Right forelimb (tissue), 1 donor: Measurements from ENCODE around the gene CDH4.

Experiments used
- DNase-seq: peaks from one replicate; pipeline ENCODE4 v3.0.0-alpha.2; 2018

CDH4 gene

DNA sequence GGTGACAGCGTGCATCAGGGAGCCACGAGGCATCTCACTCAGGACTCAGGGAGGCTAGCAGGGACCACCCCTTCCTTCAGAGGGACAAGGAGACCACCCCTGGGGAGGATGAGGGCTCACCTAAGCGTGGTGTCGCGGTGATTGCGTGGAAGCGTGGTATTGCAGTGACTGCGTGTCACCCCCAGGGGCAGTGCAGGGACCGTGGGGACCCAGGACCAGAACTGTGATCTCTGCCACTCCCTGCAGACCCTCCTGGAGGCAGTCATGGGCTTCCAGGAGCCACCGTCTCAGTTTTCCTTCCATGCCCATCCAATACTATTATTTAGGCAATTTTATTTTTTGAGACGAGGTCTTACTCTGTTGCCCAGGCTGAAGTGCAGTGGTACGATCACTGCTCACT is 666.5 kb downstream of the CDH4 start:
- no peak for DNase-seq

DNA sequence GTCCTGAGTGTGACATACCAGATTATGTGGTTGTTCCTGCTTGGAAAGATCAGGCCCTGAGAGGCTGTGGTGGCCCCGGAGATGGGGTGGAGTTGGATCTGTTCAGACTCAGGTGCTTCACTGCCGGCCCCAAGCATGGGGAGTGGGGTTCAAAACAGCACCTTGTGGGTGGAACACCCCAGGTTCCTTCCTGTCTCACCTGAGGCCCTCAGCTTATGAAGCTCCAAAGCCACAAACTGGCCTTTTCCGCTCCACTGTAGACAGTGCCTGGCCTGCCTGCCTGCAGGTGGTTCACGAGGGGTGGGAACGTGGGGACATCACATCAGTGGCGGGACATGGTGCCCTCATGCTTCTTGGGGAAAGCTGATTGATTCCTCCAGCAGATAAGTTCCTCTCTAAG is 667.2 kb downstream of the CDH4 start:
- DNase-seq = no peak

GRCh38 chr20:61919675-61920365 is 667.8 kb downstream of the CDH4 start:
- no peak for DNase-seq

DNA sequence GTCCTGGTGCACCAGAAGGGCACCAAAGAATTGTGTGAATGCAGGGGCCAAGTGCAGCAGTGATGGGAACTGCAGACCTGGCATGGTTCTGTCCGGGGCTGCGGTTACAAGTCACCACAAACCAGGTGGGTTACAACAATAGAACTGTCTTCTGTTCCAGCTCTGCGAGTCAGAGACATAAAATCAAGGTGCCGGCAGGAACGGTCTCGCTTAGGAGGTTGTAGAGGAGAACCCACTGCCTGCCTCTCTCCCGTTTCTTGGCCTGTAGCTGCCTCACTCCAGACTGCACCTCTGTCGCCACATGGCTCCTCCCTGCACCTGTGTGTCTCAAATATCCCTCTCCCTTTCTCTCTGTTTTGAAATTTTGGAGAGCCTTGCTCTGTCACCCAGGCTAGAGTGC is 670.4 kb downstream of the CDH4 start:
- no peak for DNase-seq

GRCh38 chr20:61922936-61923335 is 670.9 kb downstream of the CDH4 start:
- no peak for DNase-seq

DNA sequence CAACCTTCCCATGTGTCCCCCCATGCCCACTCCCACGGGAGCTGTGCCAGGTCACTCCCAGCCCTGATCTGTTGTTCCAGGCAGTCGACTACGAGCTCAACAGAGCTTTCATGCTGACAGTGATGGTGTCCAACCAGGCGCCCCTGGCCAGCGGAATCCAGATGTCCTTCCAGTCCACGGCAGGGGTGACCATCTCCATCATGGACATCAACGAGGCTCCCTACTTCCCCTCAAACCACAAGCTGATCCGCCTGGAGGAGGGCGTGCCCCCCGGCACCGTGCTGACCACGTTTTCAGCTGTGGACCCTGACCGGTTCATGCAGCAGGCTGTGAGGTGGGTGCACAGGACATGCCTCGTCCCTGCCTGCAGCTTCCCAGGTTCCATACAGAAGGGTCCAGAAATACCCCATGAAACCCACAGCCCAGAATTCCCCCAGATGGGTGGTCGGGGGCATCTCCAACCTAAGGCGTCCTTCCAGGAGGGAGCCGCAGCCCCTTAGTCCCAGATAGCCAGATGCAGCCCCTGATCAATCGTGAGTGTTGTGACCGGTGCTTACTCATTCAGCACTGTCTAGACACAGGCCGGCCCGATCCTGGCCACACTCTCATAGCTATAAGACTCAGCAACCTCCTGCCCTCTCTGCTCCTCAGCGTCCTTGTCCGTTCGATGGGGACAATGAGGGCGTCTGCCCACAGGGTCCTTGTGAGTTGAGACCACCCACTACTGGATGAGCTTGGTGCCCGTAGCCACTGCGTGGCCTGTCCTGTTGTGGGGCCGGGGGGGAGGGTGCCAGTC is 671.5 kb downstream of the CDH4 start:
- no peak for DNase-seq

- no peak for DNase-seq
These were observed 672.3 kb downstream of the CDH4 start for GRCh38 chr20:61924211-61924857.

GRCh38 chr20:61924858-61925554 is 672.9 kb downstream of the CDH4 start:
- no peak for DNase-seq

DNA sequence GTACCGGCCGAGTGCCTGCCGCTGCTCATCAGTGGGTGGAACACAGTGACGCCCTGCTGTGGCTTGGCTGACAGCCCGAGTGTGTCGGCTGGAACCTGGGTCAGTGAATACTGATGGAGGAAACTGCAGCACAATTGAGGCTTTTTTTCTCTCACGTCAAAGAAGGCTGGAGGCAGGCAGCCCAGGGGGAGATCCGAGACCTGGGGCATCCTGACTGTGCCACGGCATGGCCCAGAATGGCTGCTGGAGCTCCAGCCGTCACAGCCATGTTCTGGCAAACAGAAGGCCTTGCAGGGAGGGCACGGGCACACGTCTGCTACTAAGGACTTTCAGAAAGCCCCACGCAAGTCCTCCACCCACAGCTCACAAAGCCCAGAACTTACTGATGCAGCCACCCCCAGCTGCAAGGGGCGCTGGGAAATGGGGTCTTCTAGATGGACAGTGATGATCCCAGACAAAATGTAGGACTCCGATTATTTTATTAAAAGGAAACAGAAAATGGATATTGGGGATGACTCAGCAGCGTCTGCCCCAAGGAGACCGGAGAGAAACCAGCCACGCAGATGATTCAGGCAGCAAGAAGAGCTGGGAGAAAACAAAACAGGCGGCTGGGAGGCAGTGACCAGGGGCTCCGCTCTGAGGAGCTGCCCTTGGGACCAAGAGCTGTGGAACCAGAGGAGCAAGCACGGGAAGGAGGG is 673.6 kb downstream of the CDH4 start:
- DNase-seq = no peak

GRCh38 chr20:61926253-61926613 is 674.2 kb downstream of the CDH4 start:
- DNase-seq = no peak

DNA sequence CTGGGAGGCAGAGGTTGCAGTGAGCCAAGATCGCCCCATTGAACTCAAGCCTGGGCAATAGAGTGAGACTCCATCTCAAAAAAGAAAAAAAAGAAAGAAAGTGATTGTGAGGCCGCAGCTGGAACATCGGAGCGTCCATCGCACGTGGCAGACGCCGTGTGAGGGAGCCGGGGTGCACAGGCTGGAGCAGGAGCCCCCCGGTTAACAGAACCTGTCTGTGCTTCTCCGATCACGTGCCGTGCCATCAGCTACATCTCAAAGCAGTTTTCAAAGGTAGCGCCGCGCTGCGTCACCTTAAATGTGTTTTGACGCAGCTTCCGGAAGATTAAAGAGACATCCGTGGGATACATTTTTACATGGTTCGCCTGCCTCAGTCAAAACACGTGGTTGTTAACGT is 674.7 kb downstream of the CDH4 start:
- no peak for DNase-seq

- DNase-seq = no peak
These were observed 675.2 kb downstream of the CDH4 start for GRCh38 chr20:61927193-61927825.

- DNase-seq = no peak
These were observed 675.9 kb downstream of the CDH4 start for GRCh38 chr20:61927826-61928541.

DNA sequence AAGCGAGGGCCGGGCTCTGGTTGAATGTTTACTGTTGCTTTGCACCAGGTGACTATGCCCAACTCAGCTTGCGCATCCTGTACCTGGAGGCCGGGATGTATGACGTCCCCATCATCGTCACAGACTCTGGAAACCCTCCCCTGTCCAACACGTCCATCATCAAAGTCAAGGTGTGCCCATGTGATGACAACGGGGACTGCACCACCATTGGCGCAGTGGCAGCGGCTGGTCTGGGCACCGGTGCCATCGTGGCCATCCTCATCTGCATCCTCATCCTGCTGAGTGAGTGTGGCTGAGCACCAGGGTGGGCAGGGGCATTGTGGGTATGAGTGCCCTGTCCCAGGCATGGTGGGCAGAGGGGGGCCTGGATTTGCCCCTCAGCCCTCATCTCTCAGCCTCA is 677.5 kb downstream of the CDH4 start:
- DNase-seq = no peak

GRCh38 chr20:61929971-61930666 is 678.1 kb downstream of the CDH4 start:
- DNase-seq = no peak

GRCh38 chr20:61930776-61931475 is 678.9 kb downstream of the CDH4 start:
- no peak for DNase-seq

- peak; percentile 19 for DNase-seq
These were observed 679.6 kb downstream of the CDH4 start for GRCh38 chr20:61931476-61932198.

GRCh38 chr20:61932199-61932592 is 680.1 kb downstream of the CDH4 start:
- DNase-seq = peak; percentile 16

GRCh38 chr20:61932711-61933480 is 680.8 kb downstream of the CDH4 start:
- peak; percentile 35 for DNase-seq
